WERI-Rb-1 (cell line): ENCODE measurements around the gene TMEM243.

Experiments
- DNase-seq: peaks from one replicate; pipeline ENCODE4 v3.0.0-alpha.2; 2020
- H3K27ac ChIP-seq: fragments of 250-450 bp; sonication (Bioruptor Pico); 2 replicates; pipeline ENCODE4 v1.5.1; 2020; ENCODE audit warnings: mild to moderate bottlenecking, moderate library complexity
- H3K27me3 ChIP-seq: fragments of 250-450 bp; sonication (Bioruptor Pico); 2 replicates; pipeline ENCODE4 v1.5.1; 2021; ENCODE audit warnings: mild to moderate bottlenecking, low read depth, moderate library complexity; ENCODE audit not compliant: insufficient read depth, severe bottlenecking
- H3K36me3 ChIP-seq: fragments of 250-450 bp; sonication (Bioruptor Pico); 2 replicates; pipeline ENCODE4 v1.5.1; 2020; ENCODE audit warnings: mild to moderate bottlenecking, moderate library complexity
- H3K4me3 ChIP-seq: 2 replicates; pipeline ENCODE4 v1.5.1; 2011; ENCODE audit warnings: low read depth, mild to moderate bottlenecking, control low read depth, low read length
- H3K9me3 ChIP-seq: fragments of 250-450 bp; sonication (Bioruptor Pico); 2 replicates; pipeline ENCODE4 v1.5.1; 2021; ENCODE audit warnings: mild to moderate bottlenecking, moderate library complexity; ENCODE audit not compliant: severe bottlenecking
- CTCF ChIP-seq: IDR thresholded peaks from 2 replicates; pipeline ENCODE4 v1.5.1; 2011; ENCODE audit warnings: low read depth, mild to moderate bottlenecking, control low read depth, inconsistent platforms, low read length

The TMEM243 gene

GRCh38 chr7:87215046-87215445 is 4.5 kb downstream of the TMEM243 start:
- Histone ChIP-seq H3K36me3 (peaks cover 41% of the 10 kb centered on the region), H3K27ac (no peak overlapping the region), H3K4me3 (no peak overlapping the region), H3K27me3 (no peaks in the 10 kb centered on the region), H3K9me3 (no peaks in the 10 kb centered on the region)
- TF ChIP-seq CTCF, result no peak
- DNase-seq, result no peak

- Histone ChIP-seq H3K27me3 (no peaks in the 10 kb centered on the region), H3K4me3 (no peak overlapping the region), H3K27ac (no peak overlapping the region), H3K36me3 (peaks cover 44% of the 10 kb centered on the region), H3K9me3 (no peaks in the 10 kb centered on the region)
- TF ChIP-seq CTCF, result no peak
- no peak for DNase-seq
These were observed 5.7 kb downstream of the TMEM243 start for GRCh38 chr7:87213811-87214210.

- H3K27me3 ChIP-seq, result no peaks in the 10 kb centered on the region
- no peak overlapping the region for H3K4me3 ChIP-seq
- peaks cover 45% of the 10 kb centered on the region for H3K36me3 ChIP-seq
- DNase-seq, result no peak
- no peak for TF ChIP-seq CTCF
- no peaks in the 10 kb centered on the region for H3K9me3 ChIP-seq
- no peak overlapping the region for H3K27ac ChIP-seq
These were observed 6.3 kb downstream of the TMEM243 start for GRCh38 chr7:87213252-87213651.

- Histone ChIP-seq H3K27ac (no peak overlapping the region), H3K4me3 (no peak overlapping the region), H3K36me3 (peaks cover 42% of the 10 kb centered on the region), H3K9me3 (no peaks in the 10 kb centered on the region), H3K27me3 (no peaks in the 10 kb centered on the region)
- DNase-seq, result no peak
- no peak for TF ChIP-seq CTCF
These were observed 7.0 kb downstream of the TMEM243 start for GRCh38 chr7:87212498-87212897.

GRCh38 chr7:87210506-87210905 is 9.0 kb downstream of the TMEM243 start:
- H3K27ac ChIP-seq, result no peak overlapping the region
- DNase-seq, result no peak
- H3K9me3 ChIP-seq, result peaks cover 7% of the 10 kb centered on the region
- no peaks in the 10 kb centered on the region for H3K27me3 ChIP-seq
- TF ChIP-seq CTCF, result no peak
- H3K4me3 ChIP-seq, result no peak overlapping the region
- H3K36me3 ChIP-seq, result peaks cover 34% of the 10 kb centered on the region

- Histone ChIP-seq H3K27ac (no peak overlapping the region), H3K9me3 (peaks cover 18% of the 10 kb centered on the region), H3K36me3 (peaks cover 36% of the 10 kb centered on the region), H3K27me3 (no peaks in the 10 kb centered on the region), H3K4me3 (no peak overlapping the region)
- TF ChIP-seq CTCF, result no peak
- DNase-seq, result no peak
These were observed 10.1 kb downstream of the TMEM243 start for GRCh38 chr7:87209295-87209924.
